K562 (cell line): ENCODE measurements around the gene RNASEH2A. TPM values are rescaled to one million over a fixed set of nuclear protein-coding genes. Genes with fewer than 3 reads are reported as not detected.

Experiments used
- BACH1 ChIP-seq: fragments of 200-800 bp; sonication (Bioruptor generic); IDR thresholded peaks from 2 replicates; pipeline ENCODE4 v1.6.1; 2016; ENCODE audit warnings: missing genetic modification characterization, missing compliant biosample characterization
- CBX1 ChIP-seq: sonication (generic); IDR thresholded peaks from 2 replicates; pipeline ENCODE4 v1.6.1; 2016; ENCODE audit warnings: antibody characterized with exemption, low read depth, mild to moderate bottlenecking
- CCNT2 ChIP-seq: IDR thresholded peaks from 2 replicates; pipeline ENCODE4 v1.6.1; 2011; ENCODE audit warnings: borderline replicate concordance, low read depth, mild to moderate bottlenecking, moderate library complexity, mixed read lengths, low read length; ENCODE audit not compliant: insufficient read length; ENCODE audit errors: extremely low read depth
- CHD4 ChIP-seq: fragments of 200-600 bp; sonication (generic); IDR thresholded peaks from 3 replicates; pipeline ENCODE4 v1.6.1; 2012; ENCODE audit warnings: low read depth, mild to moderate bottlenecking, mixed read lengths, low read length, inconsistent platforms; ENCODE audit not compliant: insufficient read depth, insufficient replicate concordance, poor library complexity, severe bottlenecking
- EP300 ChIP-seq: IDR thresholded peaks from 2 replicates; pipeline ENCODE4 v1.6.1; 2012; ENCODE audit warnings: low read length, improper control_type of control experiment
- ILK ChIP-seq: fragments of 450-650 bp; IDR thresholded peaks from 2 replicates; pipeline ENCODE4 v1.6.1; 2016; ENCODE audit warnings: missing genetic modification characterization, low read depth, mild to moderate bottlenecking, missing compliant biosample characterization, moderate library complexity, borderline replicate concordance
- JUND ChIP-seq, 2 experiments: IDR thresholded peaks; 2 replicates in 1 of 2; 3 replicates in 1 of 2; pipeline ENCODE4 v1.6.1; 2011; ENCODE audit warnings: borderline replicate concordance in 2 of 2, low read depth in 2 of 2, low read length in 2 of 2, improper control_type of control experiment in 1 of 2, missing biosample characterization in 1 of 2, missing genetic modification characterization in 1 of 2, missing genetic modification reagents in 1 of 2
- MAZ ChIP-seq, 2 experiments: fragments of 450-650 bp in 1 of 2; sonication (generic) in 1 of 2; formaldehyde crosslinking; IDR thresholded peaks in 1 of 2; conservative IDR thresholded peaks in 1 of 2; 2 replicates each; pipeline versions ENCODE4 v1.4.0 to v1.5.0; 2020; ENCODE audit warnings: mild to moderate bottlenecking in 1 of 2, missing genetic modification reagents in 1 of 2
- NBN ChIP-seq: fragments of 450-650 bp; IDR thresholded peaks from 2 replicates; pipeline ENCODE4 v1.6.1; 2016; ENCODE audit warnings: low read depth, mild to moderate bottlenecking
- RAD21 ChIP-seq, 2 experiments: fragments of 250-450 bp in 1 of 2; fragments of 450-650 bp in 1 of 2; sonication (Bioruptor Pico) in 1 of 2; formaldehyde crosslinking in 1 of 2; IDR thresholded peaks in 1 of 2; conservative IDR thresholded peaks in 1 of 2; 2 replicates each; pipeline versions ENCODE4 v1.4.0 to v1.8.0; 2020 to 2022; ENCODE audit warnings: mild to moderate bottlenecking in 2 of 2, moderate library complexity in 1 of 2
- SLC30A9 ChIP-seq: fragments of 250-450 bp; sonication (Bioruptor Pico); IDR thresholded peaks from 2 replicates; pipeline ENCODE4 v1.8.0; 2022; ENCODE audit warnings: mild to moderate bottlenecking, moderate library complexity
- SMC3 ChIP-seq: conservative IDR thresholded peaks from 2 replicates; pipeline ENCODE4 v1.6.1; 2011; ENCODE audit warnings: low read depth, low read length, improper control_type of control experiment; ENCODE audit not compliant: insufficient read depth
- SREBF1 ChIP-seq: fragments of 150-350 bp; IDR thresholded peaks from 2 replicates; pipeline ENCODE4 v1.6.1; 2014; ENCODE audit warnings: antibody characterized with exemption, low read depth, low read length, borderline replicate concordance
- ZNF589 ChIP-seq: fragments of 200-800 bp; sonication (Bioruptor generic); IDR thresholded peaks from 2 replicates; pipeline ENCODE4 v1.6.1; 2016; ENCODE audit warnings: low read depth, missing genetic modification characterization, missing compliant biosample characterization
- ZNF764 ChIP-seq: fragments of 250-450 bp; sonication (Bioruptor Pico); IDR thresholded peaks from 2 replicates; pipeline ENCODE4 v1.4.0; 2020; ENCODE audit warnings: low read depth, mild to moderate bottlenecking, moderate library complexity
- ZNF780A ChIP-seq: fragments of 250-450 bp; sonication (Bioruptor Pico); IDR thresholded peaks from 2 replicates; pipeline ENCODE4 v1.5.0; 2021; ENCODE audit warnings: mild to moderate bottlenecking
- ZSCAN32 ChIP-seq: fragments of 450-650 bp; formaldehyde crosslinking; IDR thresholded peaks from 2 replicates; pipeline ENCODE4 v1.4.0; 2020; ENCODE audit warnings: mild to moderate bottlenecking, moderate library complexity
- polyA plus RNA-seq, 8 experiments: library from polyadenylated mRNA; depleted of rRNA in 4 of 8; stranded (reverse) in 5 of 8; unstranded in 3 of 8; fragments of >200 nt; fragmentation: Nextera tagmentation in 2 of 8; fragmentation: Illumina TruSeq in 1 of 8; extraction: Ambion mirVana in 2 of 8; extraction: Trizol in 1 of 8; gene quantifications; 2 replicates each; pipeline versions ENCODE4 v1.2.1 to v1.2.3, GENCODE V29; 2011 to 2014; ENCODE audit warnings: inconsistent platforms in 1 of 8, missing spikeins in 1 of 8
- total RNA-seq, 7 experiments: library from RNA; depleted of rRNA in 6 of 7; stranded (reverse); fragments of >200 nt in 6 of 7; fragmentation: Illumina TruSeq in 2 of 7; extraction: Trizol in 2 of 7; gene quantifications; 2 replicates each; pipeline versions ENCODE4 v1.2.1 to v1.2.3, GENCODE V29; 2011 to 2021; ENCODE audit warnings: low replicate concordance in 1 of 7
- TF ChIP-seq, protein P1 (sequence below): fragments of 250-450 bp; sonication (Bioruptor Pico); IDR thresholded peaks from 2 replicates; pipeline ENCODE4 v1.5.0; 2020; ENCODE audit warnings: mild to moderate bottlenecking, borderline replicate concordance
- TF ChIP-seq, protein P2 (sequence below), 3 experiments: IDR thresholded peaks in 2 of 3; conservative IDR thresholded peaks in 1 of 3; 2 replicates each; pipeline ENCODE4 v1.5.1; 2011 to 2012; ENCODE audit warnings: low read length in 3 of 3, mild to moderate bottlenecking in 3 of 3, control low read depth in 2 of 3, improper control_type of control experiment in 1 of 3, inconsistent platforms in 1 of 3, low read depth in 1 of 3, mixed read lengths in 1 of 3, moderate library complexity in 1 of 3; ENCODE audit not compliant: insufficient read depth in 2 of 3
- TF ChIP-seq, protein P3 (sequence below): IDR thresholded peaks from 3 replicates; pipeline ENCODE4 v1.6.1; 2011; ENCODE audit warnings: borderline replicate concordance, mild to moderate bottlenecking, moderate library complexity; ENCODE audit not compliant: insufficient read length; ENCODE audit errors: extremely low read depth

Gene RNASEH2A
- total and polyA plus RNA-seq, 9 of the 15 experiments (the other 6 are each of a cell fraction or from before 2014, with no cell fraction given) = 22.3 to 78.0 (median 61.7) TPM

DNA sequence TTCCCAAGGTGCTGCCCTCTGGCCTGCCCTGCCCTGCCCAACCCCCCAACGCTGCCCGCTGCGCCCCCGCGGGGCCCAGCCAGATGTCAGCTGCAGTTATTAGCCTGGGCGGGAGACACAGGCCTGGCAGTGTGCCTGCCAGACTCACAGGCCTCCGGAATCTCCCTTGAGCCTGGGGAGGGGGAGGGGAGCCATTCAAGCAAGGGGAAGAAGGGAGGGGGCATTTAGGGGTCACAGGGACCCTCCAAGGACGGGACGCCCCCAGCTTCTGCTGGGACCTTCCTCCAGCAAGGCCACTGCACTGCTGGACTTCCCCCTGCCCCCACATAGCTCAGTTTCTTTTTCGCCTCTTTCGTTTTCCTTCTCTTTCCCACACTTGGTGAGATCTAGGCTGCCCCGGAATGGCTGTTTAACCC, 17.7 kb upstream of the RNASEH2A start (continued):
- TF ChIP-seq ZNF764 = no peak
- TF ChIP-seq CBX1 = no peak; the same call in 1 of the 2 replicates
- TF ChIP-seq CHD4 = no peak
- peak; percentile 18; the same call in 1 of the 2 replicates for TF ChIP-seq JUND (IDR thresholded peaks at IDR 0.05; ENCODE audit: borderline replicate concordance, low read depth, low read length)
- TF ChIP-seq JUND (tag; IDR thresholded peaks at IDR 0.05; ENCODE audit: borderline replicate concordance, low read depth, low read length) = no peak; the same call in 2 of the 3 replicates
- no peak for TF ChIP-seq SLC30A9 (CRISPR knock-in tag)
- TF ChIP-seq, protein P1, sequence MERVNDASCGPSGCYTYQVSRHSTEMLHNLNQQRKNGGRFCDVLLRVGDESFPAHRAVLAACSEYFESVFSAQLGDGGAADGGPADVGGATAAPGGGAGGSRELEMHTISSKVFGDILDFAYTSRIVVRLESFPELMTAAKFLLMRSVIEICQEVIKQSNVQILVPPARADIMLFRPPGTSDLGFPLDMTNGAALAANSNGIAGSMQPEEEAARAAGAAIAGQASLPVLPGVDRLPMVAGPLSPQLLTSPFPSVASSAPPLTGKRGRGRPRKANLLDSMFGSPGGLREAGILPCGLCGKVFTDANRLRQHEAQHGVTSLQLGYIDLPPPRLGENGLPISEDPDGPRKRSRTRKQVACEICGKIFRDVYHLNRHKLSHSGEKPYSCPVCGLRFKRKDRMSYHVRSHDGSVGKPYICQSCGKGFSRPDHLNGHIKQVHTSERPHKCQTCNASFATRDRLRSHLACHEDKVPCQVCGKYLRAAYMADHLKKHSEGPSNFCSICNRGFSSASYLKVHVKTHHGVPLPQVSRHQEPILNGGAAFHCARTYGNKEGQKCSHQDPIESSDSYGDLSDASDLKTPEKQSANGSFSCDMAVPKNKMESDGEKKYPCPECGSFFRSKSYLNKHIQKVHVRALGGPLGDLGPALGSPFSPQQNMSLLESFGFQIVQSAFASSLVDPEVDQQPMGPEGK (CRISPR knock-in tag) = no peak
- no peak for TF ChIP-seq ZNF780A (CRISPR knock-in tag)
- TF ChIP-seq ZSCAN32 (CRISPR knock-in tag) = no peak
- TF ChIP-seq ZNF589 = 0 out of 2 replicates have a peak, but pooled peaks have one; percentile 60
- no peak for TF ChIP-seq NBN
- no peak for TF ChIP-seq RAD21 (CRISPR knock-in tag; conservative IDR thresholded peaks at IDR 0.05 in 1 of 2, IDR thresholded peaks at IDR 0.05 in 1 of 2)
- TF ChIP-seq BACH1 = no peak
- peak in 1 of 2 experiments; percentile 45; a peak in 2 of 4 replicates for TF ChIP-seq MAZ (CRISPR knock-in tag; conservative IDR thresholded peaks at IDR 0.05 in 1 of 2, IDR thresholded peaks at IDR 0.05 in 1 of 2)
- TF ChIP-seq, protein P2, sequence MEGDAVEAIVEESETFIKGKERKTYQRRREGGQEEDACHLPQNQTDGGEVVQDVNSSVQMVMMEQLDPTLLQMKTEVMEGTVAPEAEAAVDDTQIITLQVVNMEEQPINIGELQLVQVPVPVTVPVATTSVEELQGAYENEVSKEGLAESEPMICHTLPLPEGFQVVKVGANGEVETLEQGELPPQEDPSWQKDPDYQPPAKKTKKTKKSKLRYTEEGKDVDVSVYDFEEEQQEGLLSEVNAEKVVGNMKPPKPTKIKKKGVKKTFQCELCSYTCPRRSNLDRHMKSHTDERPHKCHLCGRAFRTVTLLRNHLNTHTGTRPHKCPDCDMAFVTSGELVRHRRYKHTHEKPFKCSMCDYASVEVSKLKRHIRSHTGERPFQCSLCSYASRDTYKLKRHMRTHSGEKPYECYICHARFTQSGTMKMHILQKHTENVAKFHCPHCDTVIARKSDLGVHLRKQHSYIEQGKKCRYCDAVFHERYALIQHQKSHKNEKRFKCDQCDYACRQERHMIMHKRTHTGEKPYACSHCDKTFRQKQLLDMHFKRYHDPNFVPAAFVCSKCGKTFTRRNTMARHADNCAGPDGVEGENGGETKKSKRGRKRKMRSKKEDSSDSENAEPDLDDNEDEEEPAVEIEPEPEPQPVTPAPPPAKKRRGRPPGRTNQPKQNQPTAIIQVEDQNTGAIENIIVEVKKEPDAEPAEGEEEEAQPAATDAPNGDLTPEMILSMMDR (IDR thresholded peaks at IDR 0.05 in 2 of 3, conservative IDR thresholded peaks at IDR 0.05 in 1 of 3; ENCODE audit: insufficient read depth in 2 of 3, low read depth in 1 of 3, low read length in 3 of 3) = no peak
- TF ChIP-seq ILK (tag) = no peak
- TF ChIP-seq EP300 = peak; percentile 39; the same call in 1 of the 2 replicates
- TF ChIP-seq, protein P3, sequence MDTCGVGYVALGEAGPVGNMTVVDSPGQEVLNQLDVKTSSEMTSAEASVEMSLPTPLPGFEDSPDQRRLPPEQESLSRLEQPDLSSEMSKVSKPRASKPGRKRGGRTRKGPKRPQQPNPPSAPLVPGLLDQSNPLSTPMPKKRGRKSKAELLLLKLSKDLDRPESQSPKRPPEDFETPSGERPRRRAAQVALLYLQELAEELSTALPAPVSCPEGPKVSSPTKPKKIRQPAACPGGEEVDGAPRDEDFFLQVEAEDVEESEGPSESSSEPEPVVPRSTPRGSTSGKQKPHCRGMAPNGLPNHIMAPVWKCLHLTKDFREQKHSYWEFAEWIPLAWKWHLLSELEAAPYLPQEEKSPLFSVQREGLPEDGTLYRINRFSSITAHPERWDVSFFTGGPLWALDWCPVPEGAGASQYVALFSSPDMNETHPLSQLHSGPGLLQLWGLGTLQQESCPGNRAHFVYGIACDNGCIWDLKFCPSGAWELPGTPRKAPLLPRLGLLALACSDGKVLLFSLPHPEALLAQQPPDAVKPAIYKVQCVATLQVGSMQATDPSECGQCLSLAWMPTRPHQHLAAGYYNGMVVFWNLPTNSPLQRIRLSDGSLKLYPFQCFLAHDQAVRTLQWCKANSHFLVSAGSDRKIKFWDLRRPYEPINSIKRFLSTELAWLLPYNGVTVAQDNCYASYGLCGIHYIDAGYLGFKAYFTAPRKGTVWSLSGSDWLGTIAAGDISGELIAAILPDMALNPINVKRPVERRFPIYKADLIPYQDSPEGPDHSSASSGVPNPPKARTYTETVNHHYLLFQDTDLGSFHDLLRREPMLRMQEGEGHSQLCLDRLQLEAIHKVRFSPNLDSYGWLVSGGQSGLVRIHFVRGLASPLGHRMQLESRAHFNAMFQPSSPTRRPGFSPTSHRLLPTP = no peak
- no peak for TF ChIP-seq SREBF1
- TF ChIP-seq CCNT2 = no peak
- TF ChIP-seq SMC3 = no peak
